Progenitor cell of endocrine pancreas (in vitro differentiated cells): ENCODE results near the gene KRT16. TPM values are rescaled to one million over a fixed set of nuclear protein-coding genes. Genes with fewer than 3 reads are reported as not detected.
A peak's percentile ranks its signal among the peaks of the same experiment; 100 is the strongest.
"Not testable (repeated sequence)": the region's sequence is repeated elsewhere in the genome, so short reads cannot be mapped to it uniquely, and the experiment has no call there.

ENCODE experiments used
- DNase-seq: peaks from one replicate; pipeline ENCODE4 v3.0.0; 2021; ENCODE audit warnings: low spot score; ENCODE audit not compliant: unreplicated experiment
- H3K27ac Mint-ChIP-seq: 2 replicates; pipeline ENCODE4 v1.8.0; 2021; ENCODE audit warnings: mild to moderate bottlenecking, moderate library complexity, mixed read lengths
- H3K27me3 Mint-ChIP-seq: 2 replicates; pipeline ENCODE4 v1.8.0; 2021; ENCODE audit warnings: mixed read lengths
- H3K36me3 Mint-ChIP-seq: 2 replicates; pipeline ENCODE4 v1.8.0; 2022; ENCODE audit warnings: mixed read lengths; ENCODE audit not compliant: insufficient read depth
- H3K4me1 Mint-ChIP-seq: 2 replicates; pipeline ENCODE4 v1.8.0; 2021; ENCODE audit warnings: low read depth, mixed read lengths
- H3K4me3 Mint-ChIP-seq: 2 replicates; pipeline ENCODE4 v1.8.0; 2021; ENCODE audit warnings: low read depth, mild to moderate bottlenecking, moderate library complexity, mixed read lengths
- H3K9me3 Mint-ChIP-seq: 2 replicates; pipeline ENCODE4 v1.8.0; 2021; ENCODE audit warnings: low read depth, mixed read lengths
- total RNA-seq: library from RNA; stranded (reverse); gene quantifications from 2 replicates; pipeline ENCODE4 v1.2.1, GENCODE V29; 2021
- TF ChIP-seq, protein P1 (sequence below): fragments of 200-600 bp; sonication (generic); IDR thresholded peaks from one replicate; pipeline ENCODE4 v1.5.0; 2021; ENCODE audit warnings: antibody characterized with exemption, mild to moderate bottlenecking; ENCODE audit not compliant: unreplicated experiment

KRT16 gene
- total RNA-seq, 1 donor from 2014 or later: not detected

DNA sequence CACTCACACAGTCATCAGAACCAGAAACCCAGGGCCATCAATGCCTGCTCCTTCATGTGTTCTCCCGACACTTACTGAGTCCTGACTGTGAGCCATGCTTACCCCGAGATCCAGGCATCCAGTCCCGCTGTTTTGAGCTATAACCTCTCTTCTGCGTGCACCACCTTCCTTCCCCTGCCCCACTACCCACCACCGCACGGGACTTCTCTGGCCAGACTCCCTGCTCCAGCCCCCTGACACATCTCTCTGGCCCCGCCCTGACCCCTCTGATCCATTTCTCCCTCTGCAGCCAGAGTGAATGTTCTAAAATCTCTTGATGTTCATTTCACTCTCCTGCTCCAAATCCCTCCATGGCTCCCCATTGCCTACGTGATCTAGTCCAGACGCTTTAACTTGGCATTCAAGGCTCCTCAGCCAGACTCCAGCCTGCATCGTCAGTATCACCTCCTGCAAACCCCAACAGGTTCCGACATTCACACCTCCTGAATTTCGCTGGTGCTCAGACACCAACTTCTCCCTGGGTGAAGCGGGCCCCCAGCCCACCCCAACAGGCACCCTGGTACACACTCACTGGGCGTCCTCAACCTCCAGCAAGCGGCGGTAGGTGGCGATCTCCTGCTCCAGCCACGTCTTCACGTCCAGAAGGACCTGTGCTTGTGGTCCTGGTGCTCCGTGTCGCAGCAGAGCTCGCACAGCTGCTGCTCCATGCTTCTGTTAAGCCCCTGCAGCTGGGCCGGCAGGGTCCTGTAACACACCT is 14.9 kb upstream of the KRT16 start:
- peaks cover 10% of the 10 kb centered on the region for H3K27me3 Mint-ChIP-seq
- H3K9me3 Mint-ChIP-seq: no peaks in the 10 kb centered on the region
- no peaks in the 10 kb centered on the region for H3K4me1 Mint-ChIP-seq
- H3K4me3 Mint-ChIP-seq: no peak overlapping the region
- no peaks in the 10 kb centered on the region for H3K36me3 Mint-ChIP-seq
- DNase-seq: no peak
- no peak overlapping the region for H3K27ac Mint-ChIP-seq
- TF ChIP-seq, protein P1, sequence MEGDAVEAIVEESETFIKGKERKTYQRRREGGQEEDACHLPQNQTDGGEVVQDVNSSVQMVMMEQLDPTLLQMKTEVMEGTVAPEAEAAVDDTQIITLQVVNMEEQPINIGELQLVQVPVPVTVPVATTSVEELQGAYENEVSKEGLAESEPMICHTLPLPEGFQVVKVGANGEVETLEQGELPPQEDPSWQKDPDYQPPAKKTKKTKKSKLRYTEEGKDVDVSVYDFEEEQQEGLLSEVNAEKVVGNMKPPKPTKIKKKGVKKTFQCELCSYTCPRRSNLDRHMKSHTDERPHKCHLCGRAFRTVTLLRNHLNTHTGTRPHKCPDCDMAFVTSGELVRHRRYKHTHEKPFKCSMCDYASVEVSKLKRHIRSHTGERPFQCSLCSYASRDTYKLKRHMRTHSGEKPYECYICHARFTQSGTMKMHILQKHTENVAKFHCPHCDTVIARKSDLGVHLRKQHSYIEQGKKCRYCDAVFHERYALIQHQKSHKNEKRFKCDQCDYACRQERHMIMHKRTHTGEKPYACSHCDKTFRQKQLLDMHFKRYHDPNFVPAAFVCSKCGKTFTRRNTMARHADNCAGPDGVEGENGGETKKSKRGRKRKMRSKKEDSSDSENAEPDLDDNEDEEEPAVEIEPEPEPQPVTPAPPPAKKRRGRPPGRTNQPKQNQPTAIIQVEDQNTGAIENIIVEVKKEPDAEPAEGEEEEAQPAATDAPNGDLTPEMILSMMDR: no peak

DNA sequence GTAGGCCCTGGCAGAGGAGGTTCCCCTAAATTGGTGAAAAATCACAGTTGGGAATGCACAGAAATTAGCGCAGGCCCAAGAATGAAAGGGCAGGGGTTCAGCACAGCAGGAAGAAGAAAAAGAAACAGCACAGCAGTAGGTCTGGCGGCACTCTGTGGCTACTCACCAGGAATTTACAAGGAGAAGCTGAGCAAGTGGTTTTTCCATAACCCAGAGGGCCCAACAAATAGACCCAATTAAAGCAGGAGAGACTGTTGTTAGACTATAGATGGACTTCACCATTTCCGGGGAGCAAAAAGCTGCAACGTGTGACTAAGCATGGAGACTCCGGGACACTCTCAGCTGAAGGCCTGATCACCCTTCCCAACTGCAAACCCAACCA is 14.3 kb upstream of the KRT16 start:
- not testable (repeated sequence) for H3K36me3 Mint-ChIP-seq, H3K27ac Mint-ChIP-seq, DNase-seq, H3K9me3 Mint-ChIP-seq, H3K4me3 Mint-ChIP-seq, H3K4me1 Mint-ChIP-seq
- peaks cover 10% of the 10 kb centered on the region for H3K27me3 Mint-ChIP-seq

DNA sequence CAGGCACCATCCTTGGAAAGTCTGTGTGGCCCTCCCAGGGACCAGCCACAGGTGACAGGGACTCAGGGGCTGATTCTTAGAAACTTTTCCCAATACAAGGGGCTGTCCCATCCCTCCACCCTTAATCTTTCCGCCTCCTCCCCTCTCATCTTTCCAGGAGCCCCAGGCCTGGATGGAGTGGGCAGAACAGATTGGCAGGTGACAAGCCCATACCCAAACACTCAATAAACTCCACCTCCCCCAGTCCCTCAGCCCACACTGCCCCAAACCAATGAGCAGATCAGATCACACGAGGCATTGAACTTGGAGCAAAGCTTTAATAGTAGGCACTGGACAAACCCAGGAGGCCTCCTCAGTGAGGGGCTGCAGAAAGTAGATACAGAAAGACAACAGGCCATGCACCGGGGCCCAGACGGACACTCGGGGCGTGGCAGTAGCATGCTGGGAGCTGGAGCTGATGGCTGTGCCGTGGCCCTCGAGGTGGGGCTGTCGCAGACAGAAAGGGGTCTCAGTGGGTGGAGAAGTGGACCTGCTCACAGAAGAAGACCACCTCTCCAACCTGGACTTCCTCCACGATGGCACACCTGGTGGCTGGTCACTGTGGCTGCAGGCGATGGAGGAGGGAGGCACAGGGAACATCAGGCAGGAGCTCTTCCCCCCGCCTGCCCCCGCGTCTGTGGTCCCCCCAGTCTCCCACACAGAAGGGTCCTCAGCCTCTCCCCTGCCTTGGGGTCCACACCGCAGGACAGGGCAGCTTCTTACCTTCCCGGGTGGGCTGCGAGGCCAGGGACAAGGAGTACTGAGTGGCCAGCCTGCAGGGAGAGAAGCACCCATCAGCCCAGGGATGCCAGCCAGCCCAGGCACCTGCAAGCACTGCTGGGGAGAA is 13.7 kb upstream of the KRT16 start:
- H3K27ac Mint-ChIP-seq: peak overlapping the region; percentile 45
- not testable (repeated sequence) for H3K4me3 Mint-ChIP-seq, DNase-seq

DNA sequence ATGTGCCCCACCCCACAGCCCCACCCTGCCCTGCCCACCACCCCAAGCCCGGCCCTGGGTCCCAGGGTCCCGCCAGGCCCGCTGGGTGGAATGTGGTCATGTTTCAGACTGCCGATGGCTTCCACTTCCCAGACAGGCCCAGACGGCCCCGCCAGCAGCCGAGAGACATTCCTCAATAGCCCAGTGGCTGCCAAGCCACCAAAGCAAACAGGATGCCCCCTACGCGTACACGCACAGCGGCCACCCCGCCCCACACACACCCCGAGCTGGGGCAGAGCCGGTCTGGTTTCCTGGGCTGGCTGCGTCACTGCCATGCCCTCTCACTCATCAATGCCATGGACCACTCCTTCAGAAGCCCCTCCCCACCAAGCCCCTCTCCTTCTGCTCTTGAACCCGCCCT is 13.0 kb upstream of the KRT16 start:
- no peaks in the 10 kb centered on the region for H3K9me3 Mint-ChIP-seq
- H3K27ac Mint-ChIP-seq: peak overlapping the region; percentile 45
- no peak for DNase-seq
- no peaks in the 10 kb centered on the region for H3K4me1 Mint-ChIP-seq
- TF ChIP-seq, protein P1: no peak
- peaks cover 10% of the 10 kb centered on the region for H3K27me3 Mint-ChIP-seq
- H3K36me3 Mint-ChIP-seq: no peaks in the 10 kb centered on the region
- no peak overlapping the region for H3K4me3 Mint-ChIP-seq

More for the DNA sequence above, 13.7 kb upstream of the KRT16 start:
- H3K27me3 Mint-ChIP-seq: peaks cover 10% of the 10 kb centered on the region
- H3K9me3 Mint-ChIP-seq, H3K4me1 Mint-ChIP-seq, H3K36me3 Mint-ChIP-seq: not testable (repeated sequence)

DNA sequence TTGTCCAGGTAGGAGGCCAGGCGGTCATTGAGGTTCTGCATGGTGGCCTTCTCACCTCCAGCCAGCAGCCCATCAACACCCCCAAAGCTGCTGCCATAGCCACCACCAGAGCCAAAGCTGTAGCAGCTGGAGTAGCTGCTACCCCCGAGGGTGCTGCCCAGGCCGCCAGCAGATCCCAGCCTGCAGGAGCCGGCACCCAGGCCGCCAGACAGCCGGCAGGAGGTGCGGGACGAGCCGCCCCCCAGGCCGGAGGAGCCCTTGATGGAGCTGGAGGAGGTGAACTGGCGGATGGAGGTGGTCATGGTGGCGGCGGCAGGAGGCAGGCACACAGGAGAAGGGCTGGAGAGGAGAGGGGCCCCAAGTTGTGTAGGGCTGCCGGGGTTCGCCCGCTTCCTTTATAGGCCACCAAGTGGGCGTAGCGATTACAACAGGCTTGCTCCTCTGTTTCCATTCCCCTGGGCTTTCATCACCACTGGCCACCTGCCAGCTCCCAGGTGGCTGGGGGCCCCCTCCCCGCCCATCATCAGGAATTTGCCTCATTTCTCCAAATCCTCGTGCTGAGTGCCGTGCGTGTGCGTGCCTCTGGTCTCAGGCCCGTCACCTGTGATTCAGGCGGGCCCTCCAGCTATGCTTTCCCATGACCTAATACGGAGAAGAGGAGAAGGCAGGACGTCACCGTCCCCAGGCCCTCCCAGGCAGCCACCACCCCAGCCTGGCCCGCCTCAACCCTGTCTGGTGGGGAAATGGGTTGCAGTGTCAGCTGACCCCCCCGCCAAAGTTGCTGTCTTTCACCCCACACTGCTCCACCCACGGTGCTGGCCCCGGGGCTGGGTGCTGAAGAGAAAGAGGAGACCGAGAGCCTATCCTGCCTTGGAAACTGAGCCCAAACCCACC is 11.9 kb upstream of the KRT16 start, which contains the start of gene KRT17:
Gene KRT17 (minus strand): TSS at position 368 of the 894 bp plus-strand sequence. CDS start 66 bp downstream, at position 302.
- no peaks in the 10 kb centered on the region for H3K36me3 Mint-ChIP-seq
- no peak within 1 kb of the TSS for H3K27ac Mint-ChIP-seq
- no peak for DNase-seq
- no peaks in the 10 kb centered on the region for H3K4me1 Mint-ChIP-seq
- H3K4me3 Mint-ChIP-seq: no peak within 1 kb of the TSS
- peaks cover 17% of the 10 kb centered on the region for H3K27me3 Mint-ChIP-seq
- no peaks in the 10 kb centered on the region for H3K9me3 Mint-ChIP-seq
- TF ChIP-seq, protein P1: no peak

DNA sequence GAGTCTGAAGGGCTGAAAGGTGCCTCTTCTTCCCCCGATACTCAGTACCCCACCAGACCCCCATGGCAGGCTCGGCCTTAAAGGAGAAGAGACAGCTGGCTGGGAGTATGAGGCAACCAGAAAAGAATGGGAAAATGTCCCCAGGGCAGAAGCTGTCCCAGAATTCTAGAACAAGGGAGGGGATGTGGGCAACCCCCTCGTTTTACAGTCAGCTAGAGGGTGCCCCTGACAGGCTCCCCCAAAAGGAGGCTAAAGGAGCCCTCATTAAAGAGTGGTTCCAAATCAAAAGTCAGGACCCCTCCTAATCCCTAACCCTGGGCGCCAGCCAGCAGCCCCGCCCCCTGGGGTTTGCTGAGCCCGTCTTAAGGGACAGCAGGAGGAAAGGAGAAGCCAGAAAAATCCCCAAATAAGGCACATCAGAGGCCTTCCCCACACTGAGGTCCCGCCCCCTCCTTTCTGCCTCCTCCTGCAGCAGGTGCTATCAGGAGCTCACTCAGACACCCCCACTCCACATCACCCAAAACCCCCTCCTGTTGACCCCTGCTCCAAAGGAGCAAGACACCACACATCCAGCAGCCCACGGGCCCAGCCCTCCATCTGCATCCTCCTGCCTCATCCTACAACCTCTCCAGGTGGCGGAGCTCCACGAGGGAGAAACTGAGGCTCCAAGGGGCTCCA is 10.8 kb upstream of the KRT16 start:
- H3K27ac Mint-ChIP-seq, H3K4me1 Mint-ChIP-seq, H3K4me3 Mint-ChIP-seq, H3K36me3 Mint-ChIP-seq, H3K9me3 Mint-ChIP-seq, DNase-seq: not testable (repeated sequence)
- H3K27me3 Mint-ChIP-seq: peaks cover 17% of the 10 kb centered on the region

DNA sequence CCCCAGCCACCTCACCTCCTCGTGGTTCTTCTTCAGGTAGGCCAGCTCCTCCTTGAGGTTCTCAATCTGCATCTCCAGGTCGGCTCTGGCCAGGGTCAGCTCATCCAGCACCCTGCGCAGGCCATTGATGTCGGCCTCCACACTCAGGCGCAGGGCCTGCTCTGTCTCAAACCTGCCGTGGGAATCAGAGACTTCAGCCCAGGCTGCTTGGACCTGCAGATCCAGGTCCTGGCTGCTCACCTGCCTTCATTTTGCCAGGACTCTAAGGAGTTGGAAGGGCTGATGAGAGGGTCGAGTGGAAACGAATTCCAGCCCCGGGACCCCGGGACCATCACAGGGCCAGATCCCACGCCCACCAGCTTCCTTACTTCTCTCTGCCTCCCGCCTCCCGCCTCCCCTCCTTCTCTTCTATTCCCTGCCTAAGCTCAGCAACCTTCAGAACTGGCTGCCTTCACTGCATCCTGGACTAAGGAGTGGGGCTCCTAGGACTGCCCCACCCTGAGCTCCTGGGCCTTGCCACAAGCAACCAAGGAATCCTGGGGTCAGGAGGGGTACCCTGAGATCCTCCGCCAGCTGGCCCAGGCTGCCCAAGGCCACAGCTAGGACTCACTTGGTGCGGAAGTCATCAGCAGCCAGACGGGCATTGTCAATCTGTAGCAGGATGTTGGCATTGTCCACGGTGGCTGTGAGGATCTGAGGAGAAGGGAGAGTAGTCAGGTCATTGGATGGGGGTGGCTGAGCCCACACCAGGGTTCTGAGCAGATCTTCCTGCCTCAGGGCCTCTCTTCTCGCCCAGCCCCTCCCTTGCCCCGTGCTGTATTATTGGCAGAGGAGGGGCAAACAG is 10.0 kb upstream of the KRT16 start:
- not testable (repeated sequence) for H3K27ac Mint-ChIP-seq, DNase-seq, H3K9me3 Mint-ChIP-seq, H3K4me1 Mint-ChIP-seq, H3K4me3 Mint-ChIP-seq, H3K36me3 Mint-ChIP-seq
- peaks cover 14% of the 10 kb centered on the region for H3K27me3 Mint-ChIP-seq
